Dedifferentiated amniotic fluid mesenchymal stem cell (primary cell): ENCODE measurements around the gene PSMD13.

Experiments used
- DNase-seq: peaks from one replicate; pipeline ENCODE4 v3.0.0-alpha.2; 2016; ENCODE audit errors: extremely low spot score

PSMD13 gene

DNA sequence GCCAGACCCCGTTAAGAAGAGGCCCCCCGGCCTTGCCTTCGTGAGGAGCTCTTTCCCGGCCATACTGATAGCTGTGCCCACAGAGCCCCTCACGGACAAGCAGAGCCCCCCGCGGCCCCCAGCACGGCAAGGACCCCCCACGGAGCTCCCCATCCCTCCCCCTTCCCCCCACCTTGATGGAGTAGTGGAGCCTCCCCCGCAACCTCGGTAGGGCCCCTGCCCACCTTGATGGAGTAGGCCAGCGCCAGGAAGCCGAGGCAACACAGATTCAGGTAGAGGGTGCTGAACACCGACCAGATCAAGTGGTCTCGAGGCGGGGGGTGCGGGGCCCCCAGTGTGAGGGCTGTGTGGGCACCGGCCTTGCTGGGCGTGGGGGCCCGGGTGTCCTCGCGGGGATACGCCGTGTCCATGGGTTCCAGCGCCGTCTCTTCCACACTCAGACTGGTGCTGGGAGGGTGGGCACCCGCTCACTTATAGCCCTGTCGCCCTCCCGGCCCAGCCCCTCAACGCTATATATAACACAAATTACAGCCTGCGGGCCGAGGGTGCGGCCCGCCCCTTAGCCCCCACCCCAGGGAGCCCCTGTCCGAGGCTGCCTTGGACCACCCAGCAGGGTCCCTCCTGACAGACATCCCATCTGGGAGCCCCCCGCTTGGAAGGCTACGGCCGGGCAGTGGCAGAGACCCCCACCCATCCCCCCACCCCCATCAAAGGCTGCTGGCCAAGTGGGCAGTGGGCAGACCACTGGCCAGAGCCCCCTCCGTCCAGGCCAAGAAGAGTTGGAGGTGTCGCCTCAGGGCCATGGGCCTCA, 62.5 kb downstream of the PSMD13 start, which contains the start of gene IFITM5:
Gene IFITM5, minus strand, starts transcription at position 446 of the 811 bp plus-strand sequence. Its CDS starts 36 bp downstream, at position 410.
- DNase-seq = no peak

DNA sequence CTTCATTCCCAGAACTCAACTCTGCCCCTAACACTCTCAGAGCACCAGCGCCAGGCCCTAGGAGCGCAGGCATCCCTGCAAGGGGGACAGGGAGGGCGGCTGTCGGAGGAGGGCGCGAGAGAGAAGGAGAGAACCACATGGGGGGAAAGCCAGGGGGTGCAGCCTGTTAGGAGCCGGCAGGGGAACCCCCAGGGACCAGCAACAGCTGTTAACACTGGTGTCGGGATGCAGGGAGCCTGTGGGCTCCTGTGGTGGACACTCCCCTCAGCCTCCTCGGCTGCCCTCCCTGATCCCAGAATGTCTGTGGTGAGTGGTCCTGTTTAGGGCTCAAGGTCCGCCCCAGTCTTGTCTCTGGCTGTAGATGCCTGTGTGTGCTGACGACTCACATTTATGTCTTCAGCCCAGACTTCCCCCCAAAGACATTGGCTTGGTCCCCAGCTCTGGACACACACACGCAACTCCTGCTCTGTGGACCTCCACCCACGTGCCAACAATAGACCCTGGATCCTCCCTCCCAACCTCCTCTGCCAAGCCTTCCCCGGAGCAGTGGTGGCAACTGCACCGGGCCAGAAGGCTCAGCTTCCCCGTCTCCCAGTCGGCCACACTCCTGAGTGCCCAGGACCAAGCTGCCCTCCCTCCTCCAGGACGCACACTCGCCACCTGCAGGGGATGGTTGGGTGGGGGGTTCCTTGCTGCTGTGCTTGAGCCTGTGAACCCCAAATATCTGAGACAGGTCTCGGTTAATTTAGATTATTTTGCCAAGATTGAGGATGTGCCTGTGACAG, 63.4 kb downstream of the PSMD13 start:
- DNase-seq = no peak
